Adipocyte (in vitro differentiated cells): ENCODE measurements around the gene TMPRSS7.
A peak's percentile ranks its signal among the peaks of the same experiment; 100 is the strongest.

Source experiments
- DNase-seq: peaks from one replicate; pipeline ENCODE4 v3.0.0-alpha.2; 2015; ENCODE audit warnings: low read depth
- H3K27me3 ChIP-seq: replicated peaks from 2 replicates; pipeline ENCODE4 v1.7.0; 2013; ENCODE audit warnings: mild to moderate bottlenecking, low read length, moderate library complexity; ENCODE audit not compliant: control insufficient read depth, insufficient read depth
- H3K36me3 ChIP-seq: 2 replicates; pipeline ENCODE4 v1.7.0; 2013; ENCODE audit warnings: low read length, mild to moderate bottlenecking, moderate library complexity; ENCODE audit not compliant: control insufficient read depth, insufficient read depth, severe bottlenecking
- H3K4me1 ChIP-seq: 2 replicates; pipeline ENCODE4 v1.7.0; 2013; ENCODE audit warnings: mild to moderate bottlenecking, low read length, moderate library complexity; ENCODE audit not compliant: control insufficient read depth, insufficient read depth
- H3K4me3 ChIP-seq: 2 replicates; pipeline ENCODE4 v1.7.0; 2013; ENCODE audit warnings: mild to moderate bottlenecking, low read length, moderate library complexity
- H3K9ac ChIP-seq: 2 replicates; pipeline ENCODE4 v1.7.0; 2013; ENCODE audit warnings: mild to moderate bottlenecking, low read length, moderate library complexity
- H3K9me3 ChIP-seq: 2 replicates; pipeline ENCODE4 v1.7.0; 2013; ENCODE audit warnings: mild to moderate bottlenecking, low read length, moderate library complexity; ENCODE audit not compliant: control insufficient read depth

The TMPRSS7 gene

DNA sequence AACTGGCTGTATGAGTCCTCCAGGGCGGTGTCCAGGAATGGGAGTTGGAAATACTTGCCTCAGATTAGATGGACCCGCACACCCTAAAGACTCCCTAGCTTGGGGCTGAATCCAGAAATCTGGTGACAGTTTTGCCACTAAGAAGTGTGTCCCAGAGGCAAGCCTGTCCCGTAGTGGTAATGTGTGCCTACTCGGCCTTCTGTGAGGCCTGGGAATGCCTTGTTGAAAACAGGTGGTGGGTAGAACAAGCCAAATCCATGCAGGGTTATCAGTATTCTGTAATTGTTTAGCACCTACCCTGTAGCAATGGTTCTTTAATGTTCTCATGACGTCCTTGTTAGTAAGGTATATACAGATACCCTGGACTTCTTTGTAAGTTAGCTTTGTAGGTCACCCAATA, 53.2 kb downstream of the TMPRSS7 start:
- no peak overlapping the region for H3K9ac ChIP-seq
- no peak for DNase-seq
- no peaks in the 10 kb centered on the region for H3K36me3 ChIP-seq
- peaks cover 14% of the 10 kb centered on the region for H3K4me1 ChIP-seq
- H3K27me3 ChIP-seq: no peaks in the 10 kb centered on the region
- H3K9me3 ChIP-seq: no peaks in the 10 kb centered on the region
- H3K4me3 ChIP-seq: no peak overlapping the region

DNA sequence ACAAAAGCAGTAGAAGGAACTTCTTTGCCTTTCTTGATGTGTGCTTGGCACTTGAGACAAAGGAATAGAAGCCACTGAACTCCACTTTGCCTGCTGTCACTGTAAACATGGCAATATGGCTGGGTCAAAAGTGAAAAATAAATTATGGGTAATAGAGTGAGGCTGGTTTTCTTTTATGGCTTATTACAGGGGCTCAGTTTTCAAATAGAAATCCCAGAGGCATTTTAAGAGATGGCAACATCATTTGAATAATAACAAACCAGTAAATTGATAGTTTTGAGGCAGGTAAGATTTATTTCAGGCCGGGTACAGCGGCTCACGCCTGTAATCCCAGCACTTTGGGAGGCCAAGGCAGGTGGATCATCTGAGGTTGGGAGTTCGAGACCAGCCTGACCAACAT, 54.4 kb downstream of the TMPRSS7 start:
- H3K36me3 ChIP-seq: no peaks in the 10 kb centered on the region
- H3K27me3 ChIP-seq: no peaks in the 10 kb centered on the region
- peaks cover 20% of the 10 kb centered on the region for H3K4me1 ChIP-seq
- H3K9me3 ChIP-seq: no peaks in the 10 kb centered on the region
- DNase-seq: no peak
- no peak overlapping the region for H3K9ac ChIP-seq
- no peak overlapping the region for H3K4me3 ChIP-seq

GRCh38 chr3:112089956-112090886, 55.7 kb downstream of the TMPRSS7 start:
- no peaks in the 10 kb centered on the region for H3K9me3 ChIP-seq
- H3K4me3 ChIP-seq: no peak overlapping the region
- no peak for DNase-seq

GRCh38 chr3:112090887-112091586, 56.5 kb downstream of the TMPRSS7 start:
- DNase-seq: no peak
- H3K4me1 ChIP-seq: peaks cover 20% of the 10 kb centered on the region

More at GRCh38 chr3:112089956-112090886, 55.7 kb downstream of the TMPRSS7 start:
- Histone ChIP-seq H3K9ac (no peak overlapping the region), H3K4me1 (peaks cover 20% of the 10 kb centered on the region), H3K27me3 (no peaks in the 10 kb centered on the region), H3K36me3 (no peaks in the 10 kb centered on the region)

GRCh38 chr3:112092496-112093179, 58.1 kb downstream of the TMPRSS7 start:
- Histone ChIP-seq H3K9me3 (no peaks in the 10 kb centered on the region), H3K36me3 (no peaks in the 10 kb centered on the region), H3K4me3 (peak overlapping the region; percentile 25), H3K9ac (no peak overlapping the region), H3K27me3 (no peaks in the 10 kb centered on the region), H3K4me1 (peaks cover 18% of the 10 kb centered on the region)
- no peak for DNase-seq

More at GRCh38 chr3:112090887-112091586, 56.5 kb downstream of the TMPRSS7 start:
- Histone ChIP-seq H3K9me3 (no peaks in the 10 kb centered on the region), H3K27me3 (no peaks in the 10 kb centered on the region), H3K36me3 (no peaks in the 10 kb centered on the region), H3K4me3 (no peak overlapping the region), H3K9ac (no peak overlapping the region)

GRCh38 chr3:112093180-112093522, 58.6 kb downstream of the TMPRSS7 start:
- DNase-seq: no peak
- Histone ChIP-seq H3K9me3 (no peaks in the 10 kb centered on the region), H3K36me3 (no peaks in the 10 kb centered on the region), H3K4me3 (peak overlapping the region; percentile 25), H3K9ac (no peak overlapping the region), H3K27me3 (peaks cover 3% of the 10 kb centered on the region), H3K4me1 (peaks cover 20% of the 10 kb centered on the region)

GRCh38 chr3:112095731-112096130, 61.2 kb downstream of the TMPRSS7 start:
- no peak overlapping the region for H3K4me3 ChIP-seq
- H3K27me3 ChIP-seq: peaks cover 5% of the 10 kb centered on the region
- H3K36me3 ChIP-seq: no peaks in the 10 kb centered on the region
- DNase-seq: no peak
- no peak overlapping the region for H3K9ac ChIP-seq
- H3K9me3 ChIP-seq: peaks cover 4% of the 10 kb centered on the region
- H3K4me1 ChIP-seq: peaks cover 20% of the 10 kb centered on the region

GRCh38 chr3:112096176-112096575, 61.6 kb downstream of the TMPRSS7 start:
- Histone ChIP-seq H3K27me3 (peaks cover 5% of the 10 kb centered on the region), H3K4me3 (no peak overlapping the region), H3K9ac (no peak overlapping the region), H3K9me3 (peaks cover 4% of the 10 kb centered on the region), H3K36me3 (no peaks in the 10 kb centered on the region), H3K4me1 (peaks cover 20% of the 10 kb centered on the region)
- DNase-seq: no peak

GRCh38 chr3:112097378-112097777, 62.8 kb downstream of the TMPRSS7 start:
- Histone ChIP-seq H3K4me3 (no peak overlapping the region), H3K27me3 (peaks cover 5% of the 10 kb centered on the region), H3K9ac (no peak overlapping the region), H3K4me1 (peaks cover 18% of the 10 kb centered on the region), H3K9me3 (peaks cover 4% of the 10 kb centered on the region), H3K36me3 (no peaks in the 10 kb centered on the region)
- DNase-seq: peak; percentile 94

DNA sequence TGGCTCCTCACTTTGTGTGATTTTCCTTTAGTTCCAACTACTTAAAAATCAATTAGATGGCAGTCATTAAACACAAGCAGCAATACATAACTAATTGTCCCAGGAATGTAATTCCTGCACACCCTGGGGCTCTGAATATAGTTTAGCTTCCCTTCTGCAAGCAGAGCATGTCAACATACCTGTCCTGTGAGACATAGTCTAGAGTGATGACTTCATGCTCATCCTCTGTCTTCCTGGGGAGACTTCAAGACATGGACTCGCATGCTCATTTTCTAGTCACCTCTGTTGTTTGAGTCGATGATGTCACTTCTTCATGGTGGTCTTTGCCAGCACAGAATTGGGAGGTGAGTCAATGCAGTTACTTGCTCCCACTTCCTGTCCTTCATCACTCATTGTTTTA, 67.4 kb downstream of the TMPRSS7 start:
- Histone ChIP-seq H3K4me1 (peaks cover 8% of the 10 kb centered on the region), H3K9ac (no peak overlapping the region), H3K9me3 (peaks cover 4% of the 10 kb centered on the region), H3K27me3 (peaks cover 5% of the 10 kb centered on the region), H3K36me3 (no peaks in the 10 kb centered on the region), H3K4me3 (no peak overlapping the region)
- DNase-seq: peak; percentile 23

GRCh38 chr3:112104774-112105173, 70.2 kb downstream of the TMPRSS7 start:
- no peak for DNase-seq
- H3K4me3 ChIP-seq: no peak overlapping the region

More at GRCh38 chr3:112104774-112105173, 70.2 kb downstream of the TMPRSS7 start:
- Histone ChIP-seq H3K36me3 (no peaks in the 10 kb centered on the region), H3K9ac (no peak overlapping the region), H3K27me3 (no peaks in the 10 kb centered on the region), H3K9me3 (no peaks in the 10 kb centered on the region), H3K4me1 (no peaks in the 10 kb centered on the region)
